ENCODE results near the gene DOCK3. TPM values are rescaled to one million over a fixed set of nuclear protein-coding genes. Genes with fewer than 3 reads are reported as not detected.
"Not testable (repeated sequence)": the region's sequence is repeated elsewhere in the genome, so short reads cannot be mapped to it uniquely, and the experiment has no call there.

DOCK3 gene
- total RNA-seq, 1 donor from 2014 or later, result 6.2 TPM

- intact Hi-C loops (cut with DNase I), result loop anchor here (10.0 kb wide), 1 partner anchor 757 kb away; no protein-coding TSS in a partner anchor
- DNase-seq (ENCODE audit: low spot score) (no peak), ATAC-seq (no peak)
Measured at GRCh38 chr3:51381333-51381705, 706.6 kb downstream of the DOCK3 start.

- intact Hi-C loops (cut with DNase I), result loop anchor here (10.0 kb wide), 1 partner anchor 757 kb away; no protein-coding TSS in a partner anchor
- ATAC-seq, result no peak
- DNase-seq (ENCODE audit: low spot score), result no peak
Measured at GRCh38 chr3:51382076-51382745, 707.5 kb downstream of the DOCK3 start.

- intact Hi-C loops (cut with DNase I), result loop anchor here (10.0 kb wide), 1 partner anchor 758 kb away; no protein-coding TSS in a partner anchor
- no peak for DNase-seq (ENCODE audit: low spot score)
- no peak for ATAC-seq
Measured at GRCh38 chr3:51382947-51383578, 708.3 kb downstream of the DOCK3 start.

- DNase-seq (ENCODE audit: low spot score) (peak; percentile 71), ATAC-seq (peak; percentile 52)
- intact Hi-C loops (cut with DNase I), result loop anchor here (10.0 kb wide), 1 partner anchor 759 kb away; no protein-coding TSS in a partner anchor
Measured at GRCh38 chr3:51384055-51384725, 709.5 kb downstream of the DOCK3 start.

GRCh38 chr3:51384726-51385473 is 710.2 kb downstream of the DOCK3 start, which contains the start of gene MANF:
Gene MANF (plus strand): TSS chr3:51385291. CDS start chr3:51385343, 52 bp downstream.
- ATAC-seq, result peak; percentile 100
- intact Hi-C loops (cut with DNase I), result loop anchor here (10.0 kb wide), 1 partner anchor 760 kb away; no protein-coding TSS in a partner anchor

GRCh38 chr3:51385621-51386091 is 710.9 kb downstream of the DOCK3 start:
- ATAC-seq (no peak), DNase-seq (ENCODE audit: low spot score) (no peak)
- intact Hi-C loops (cut with DNase I), result loop anchor here (10.0 kb wide), 1 partner anchor 761 kb away; no protein-coding TSS in a partner anchor

More at GRCh38 chr3:51384726-51385473, 710.2 kb downstream of the DOCK3 start, which contains the start of gene MANF:
- DNase-seq (ENCODE audit: low spot score), result peak; percentile 97

GRCh38 chr3:51386159-51386851 is 711.6 kb downstream of the DOCK3 start:
- no peak for ATAC-seq
- intact Hi-C loops (cut with DNase I), result loop anchor here (10.0 kb wide), 1 partner anchor 762 kb away; no protein-coding TSS in a partner anchor
- DNase-seq (ENCODE audit: low spot score), result no peak

- ATAC-seq (no peak), DNase-seq (ENCODE audit: low spot score) (no peak)
- intact Hi-C loops (cut with DNase I), result loop anchor here (10.0 kb wide), 1 partner anchor 762 kb away; no protein-coding TSS in a partner anchor
Measured at GRCh38 chr3:51386852-51387229, 712.1 kb downstream of the DOCK3 start.

- DNase-seq (ENCODE audit: low spot score); ATAC-seq: not testable (repeated sequence)
- intact Hi-C loops (cut with DNase I), result loop anchor here (10.0 kb wide), 1 partner anchor 762 kb away; no protein-coding TSS in a partner anchor
Measured at GRCh38 chr3:51387281-51387680, 712.6 kb downstream of the DOCK3 start.

- DNase-seq (ENCODE audit: low spot score), result no peak
- intact Hi-C loops (cut with DNase I), result loop anchor here (10.0 kb wide), 1 partner anchor 764 kb away; no protein-coding TSS in a partner anchor
- ATAC-seq, result no peak
Measured at GRCh38 chr3:51388286-51389029, 713.7 kb downstream of the DOCK3 start.

- ATAC-seq, result no peak
- DNase-seq (ENCODE audit: low spot score), result no peak
- intact Hi-C loops (cut with DNase I), result loop anchor here (10.0 kb wide), 1 partner anchor 765 kb away; no protein-coding TSS in a partner anchor
Measured at GRCh38 chr3:51389423-51390183, 714.9 kb downstream of the DOCK3 start.

GRCh38 chr3:51390246-51391074 is 715.7 kb downstream of the DOCK3 start:
- intact Hi-C loops (cut with DNase I), result no loop called here
- no peak for DNase-seq (ENCODE audit: low spot score)
- ATAC-seq, result no peak

- ATAC-seq (peak; percentile 98), DNase-seq (ENCODE audit: low spot score) (peak; percentile 98)
- intact Hi-C loops (cut with DNase I), result no loop called here
Measured at GRCh38 chr3:51391075-51391565, 716.4 kb downstream of the DOCK3 start, which contains the start of gene RBM15B. Gene RBM15B (plus strand): TSS chr3:51391285. CDS start chr3:51391400, 115 bp downstream.

GRCh38 chr3:51391566-51392354 is 717.0 kb downstream of the DOCK3 start:
- intact Hi-C loops (cut with DNase I), result no loop called here
- peak; percentile 67 for DNase-seq (ENCODE audit: low spot score)
- no peak for ATAC-seq

Data from sciatic nerve (tissue), 2 donors.